Stimulated activated naive CD4-positive, alpha-beta T cell (primary cell): ENCODE measurements around the gene ANXA3.
"Not testable (repeated sequence)": the region's sequence is repeated elsewhere in the genome, so short reads cannot be mapped to it uniquely, and the experiment has no call there.

Experiments used
- DNase-seq, 6 experiments: peaks; one replicate each; lab custom pipeline; 2025; lab: John Stamatoyannopoulos, UW

The ANXA3 gene

DNA sequence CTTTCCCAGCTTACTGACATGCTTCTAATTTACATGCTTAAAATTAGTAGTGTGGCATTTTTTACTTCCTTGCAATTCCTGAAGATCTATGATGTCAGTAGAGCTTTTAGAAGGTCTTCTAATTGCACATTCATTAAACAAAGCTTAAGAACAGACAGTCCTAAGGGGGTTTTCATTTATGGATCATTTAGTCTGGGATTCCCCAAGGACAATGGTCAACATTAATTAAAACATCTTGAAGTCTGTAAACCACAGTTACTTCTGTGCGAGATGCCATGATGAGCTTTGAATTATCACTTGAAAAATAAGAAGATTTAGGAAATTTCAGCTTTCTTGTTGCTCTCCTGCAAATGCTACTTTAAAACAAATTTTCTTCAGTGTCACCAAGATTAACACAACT, 20.2 kb downstream of the ANXA3 start:
- no peak for DNase-seq

DNA sequence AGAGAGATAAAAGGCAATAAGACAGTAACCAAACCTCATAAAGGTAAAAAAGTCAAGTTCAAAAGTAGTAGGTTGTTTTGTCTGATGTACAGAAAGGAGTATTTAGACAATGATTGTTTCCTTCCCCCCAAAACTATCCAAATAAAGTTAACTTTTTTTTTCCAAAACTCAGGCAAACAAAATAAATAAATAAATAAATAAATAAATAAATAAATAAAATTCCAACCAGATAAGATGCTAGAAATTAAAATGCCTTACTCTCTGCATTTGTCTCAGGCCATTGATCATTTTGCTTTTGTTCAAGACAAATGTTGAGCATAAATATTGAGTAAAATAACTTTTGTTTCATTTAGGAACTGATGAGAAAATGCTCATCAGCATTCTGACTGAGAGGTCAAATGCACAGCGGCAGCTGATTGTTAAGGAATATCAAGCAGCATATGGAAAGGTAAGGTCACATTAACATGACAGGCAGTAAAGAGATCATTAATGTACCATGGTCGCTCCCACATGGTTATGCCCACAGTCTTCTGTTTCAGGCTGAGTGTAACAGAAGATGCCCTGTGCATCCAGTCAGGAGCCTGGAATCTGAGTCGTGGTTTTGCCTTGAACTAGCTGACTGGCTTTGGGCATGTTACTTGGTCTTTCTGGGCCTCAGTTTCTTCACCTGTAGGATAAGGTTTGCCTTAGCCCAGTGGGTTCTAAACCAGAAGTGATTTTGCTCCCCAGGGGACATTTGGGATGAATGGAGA, 27.3 kb downstream of the ANXA3 start:
- DNase-seq = no peak

DNA sequence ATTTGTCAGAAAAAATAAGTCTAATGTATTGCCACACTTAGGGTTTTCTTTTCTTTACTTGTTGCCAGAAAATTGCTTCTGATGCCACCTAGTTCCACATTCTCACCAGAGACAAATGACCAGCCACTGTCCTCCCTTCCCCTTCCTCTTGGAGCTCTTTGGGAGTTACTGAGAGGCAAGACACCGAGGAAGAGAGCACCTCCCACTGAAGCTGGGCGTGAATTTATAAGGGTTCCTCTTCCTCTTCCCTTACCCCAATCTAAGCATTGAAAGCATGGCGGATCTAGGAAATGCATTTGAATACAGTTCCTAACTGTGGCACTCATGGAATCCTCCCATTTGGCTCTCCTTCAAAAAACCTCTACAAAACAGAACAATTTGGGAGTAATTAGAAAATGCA, 30.0 kb downstream of the ANXA3 start:
- DNase-seq = no peak

DNA sequence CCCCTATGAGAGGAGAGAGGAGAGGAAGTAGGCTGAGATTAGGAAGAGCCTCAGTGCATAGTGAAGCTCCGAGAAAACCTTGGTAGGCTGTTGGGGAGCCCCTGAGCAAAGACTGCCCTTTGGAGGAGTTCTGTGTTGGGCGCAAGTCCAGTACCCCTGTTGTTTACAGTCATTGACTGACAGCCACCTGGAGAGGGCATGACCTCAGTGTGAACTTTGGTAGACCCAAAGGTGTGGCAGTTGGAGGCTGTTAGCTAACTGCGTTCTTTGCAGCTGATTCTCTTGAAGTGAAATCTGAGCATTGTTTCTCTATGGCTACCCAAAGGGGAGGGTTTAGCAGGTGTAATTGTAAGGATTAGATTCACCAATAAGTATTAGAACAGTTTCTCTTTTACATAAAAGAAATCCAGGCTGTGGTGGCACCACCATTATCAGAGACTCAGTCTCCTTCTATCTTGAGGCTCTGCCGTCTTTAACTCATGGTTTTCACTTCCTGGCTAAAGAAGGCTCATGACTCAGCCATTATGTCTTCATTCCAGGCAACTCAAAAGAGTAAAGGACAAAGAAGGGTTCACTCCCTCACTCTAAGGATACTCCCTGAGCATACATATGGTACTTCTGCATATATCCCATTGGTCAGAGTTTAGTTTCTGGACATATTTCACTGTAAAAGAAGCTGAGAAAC, 33.4 kb downstream of the ANXA3 start:
- DNase-seq = no peak

DNA sequence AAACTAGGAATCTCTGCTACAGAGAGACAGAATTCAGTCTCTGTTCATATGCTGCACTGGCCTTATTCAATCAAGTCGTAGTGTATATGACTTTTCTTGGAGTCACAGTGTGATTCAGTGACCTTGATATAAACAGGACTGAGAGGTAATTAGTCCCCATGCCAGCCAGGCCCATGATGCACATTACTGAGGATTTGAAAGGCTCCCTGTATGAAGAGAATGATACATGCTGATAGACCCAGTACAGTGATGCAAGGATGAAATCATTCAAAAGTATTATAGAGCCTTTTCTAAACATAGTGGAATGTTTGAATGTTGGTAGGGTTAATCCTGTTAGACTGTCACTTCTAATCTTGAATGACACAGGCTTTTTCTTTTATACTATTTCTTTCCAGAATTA, 34.1 kb downstream of the ANXA3 start:
- DNase-seq = no peak

DNA sequence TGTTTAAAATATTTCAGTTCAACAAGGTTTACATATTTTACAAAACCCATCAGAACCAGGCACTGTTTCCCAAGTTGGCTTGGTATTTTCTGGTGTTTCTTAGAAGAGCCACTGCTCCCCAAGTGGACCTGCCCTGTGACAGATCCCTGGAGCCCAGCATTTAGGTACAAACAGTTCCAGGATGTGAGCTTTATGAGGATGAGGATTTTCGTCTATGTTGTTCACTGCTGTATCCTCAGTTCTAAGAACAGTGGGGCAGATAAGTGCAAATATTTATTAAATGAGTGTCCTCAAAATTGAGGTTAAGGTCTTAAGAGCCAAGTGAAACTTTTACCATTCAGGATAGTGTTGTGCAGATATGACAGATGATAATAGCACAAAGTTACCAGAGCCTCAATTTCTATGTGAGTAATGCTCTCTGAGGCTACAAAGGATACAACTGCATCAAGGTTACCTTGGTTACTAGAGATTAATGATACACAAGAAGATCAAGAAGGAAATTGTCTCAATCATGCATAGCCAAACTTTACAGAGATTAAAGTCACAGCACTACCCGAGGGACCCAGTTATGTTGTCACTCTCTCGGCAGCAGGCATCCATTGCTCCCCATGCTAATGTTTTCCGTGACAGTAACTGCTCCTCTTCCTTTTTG, 37.5 kb downstream of the ANXA3 start:
- no peak for DNase-seq

- DNase-seq = no peak
Measured at GRCh38 chr4:78591404-78591803, 39.8 kb downstream of the ANXA3 start.

DNA sequence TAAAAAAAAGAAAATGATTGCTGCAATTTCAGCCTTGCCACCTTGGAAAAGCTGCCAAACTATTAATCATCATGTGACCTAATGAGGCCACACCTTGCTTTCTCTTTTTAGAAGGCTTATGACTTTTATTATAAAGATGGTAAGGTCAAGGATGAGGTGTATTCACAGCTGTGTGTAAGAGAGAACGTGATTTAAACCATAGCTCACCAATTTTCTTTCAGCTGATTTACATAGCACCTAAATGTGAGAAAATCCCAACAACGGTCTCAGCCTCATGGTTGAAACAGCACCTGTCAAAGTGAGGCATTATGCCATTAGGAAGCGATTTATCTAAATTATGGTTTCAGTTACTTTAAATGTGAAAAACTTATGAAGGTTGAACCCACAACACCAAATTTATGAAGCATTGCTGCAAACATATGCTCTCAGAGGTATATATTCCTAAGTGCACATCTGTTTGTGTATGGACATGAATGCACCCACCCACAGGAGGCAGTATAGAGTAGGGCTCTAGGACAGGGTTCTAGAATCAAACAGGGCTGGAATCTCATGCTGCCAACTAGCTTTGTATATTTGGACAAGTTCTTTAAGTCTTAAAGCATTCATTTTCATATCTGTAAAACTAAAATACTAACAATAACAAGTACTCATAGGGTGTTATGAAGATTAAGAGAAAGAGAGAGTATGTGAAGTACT, 40.7 kb downstream of the ANXA3 start:
- no peak for DNase-seq

DNA sequence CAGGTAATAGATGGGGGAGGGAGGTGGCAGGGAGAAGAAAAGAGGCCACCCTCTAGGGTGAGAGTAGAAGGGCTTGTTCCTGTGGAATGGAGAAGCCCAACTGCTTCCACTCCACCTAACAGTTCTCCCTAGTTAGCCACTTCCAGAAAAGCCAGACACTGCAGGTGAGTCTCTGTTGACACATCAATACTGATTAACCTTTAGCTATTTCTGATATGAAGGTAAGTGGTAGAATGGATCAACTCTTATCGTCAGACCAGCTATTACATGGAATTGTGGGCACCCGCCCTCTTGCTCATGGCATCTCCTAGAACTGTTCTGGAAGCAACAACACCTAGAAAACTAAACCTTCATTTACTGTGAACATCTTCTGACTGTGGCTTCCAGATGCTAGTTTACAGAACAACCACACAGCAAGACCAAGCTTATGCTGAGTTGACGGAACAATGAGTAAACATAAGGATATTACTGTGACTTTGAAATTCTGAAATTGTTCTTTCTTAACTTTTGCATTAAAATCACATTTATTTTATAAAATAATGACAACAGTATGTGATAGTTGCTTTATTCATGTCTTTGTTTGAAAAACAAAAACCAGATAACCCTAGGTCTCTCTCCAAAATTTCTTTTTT, 44.7 kb downstream of the ANXA3 start:
- DNase-seq = no peak

DNA sequence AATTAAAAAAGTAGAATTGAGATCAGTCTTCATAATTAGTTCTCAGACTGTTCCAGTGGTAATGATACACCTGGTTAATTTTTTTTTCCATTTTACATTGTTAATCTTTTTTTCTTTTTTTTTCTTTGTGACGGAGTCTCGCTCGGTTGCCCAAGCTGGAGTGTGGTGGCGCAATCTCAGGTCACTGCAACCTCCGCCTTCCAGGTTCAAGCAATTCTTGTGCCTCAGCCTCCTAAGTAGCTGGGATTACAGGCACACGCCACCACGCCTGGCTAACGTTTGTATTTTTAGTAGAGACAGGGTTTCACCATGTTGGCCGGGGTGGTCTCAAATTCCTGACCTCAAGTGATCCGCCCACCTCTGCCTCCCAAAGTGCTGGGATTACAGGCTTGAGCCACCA, 46.9 kb downstream of the ANXA3 start:
- not testable (repeated sequence) for DNase-seq

DNA sequence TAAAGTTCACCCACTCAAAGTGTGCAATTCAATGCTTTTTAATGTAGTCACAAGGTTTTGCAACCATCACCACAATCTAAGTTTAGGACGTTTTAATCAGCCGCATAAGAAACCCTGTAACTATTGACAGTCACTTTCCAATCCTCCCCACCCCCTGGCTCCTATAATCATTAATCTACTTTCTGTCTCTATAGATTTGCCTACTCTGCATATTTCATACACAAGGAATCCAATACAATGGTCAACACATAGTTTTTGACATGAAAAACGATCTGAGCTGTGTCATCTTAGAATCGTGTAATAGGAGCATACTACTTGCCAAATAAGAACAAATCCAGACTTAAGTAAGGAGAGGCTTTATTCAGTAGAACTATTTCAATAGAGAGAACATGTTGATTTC, 47.6 kb downstream of the ANXA3 start:
- no peak for DNase-seq

GRCh38 chr4:78599931-78600375, 48.4 kb downstream of the ANXA3 start:
- DNase-seq = no peak

DNA sequence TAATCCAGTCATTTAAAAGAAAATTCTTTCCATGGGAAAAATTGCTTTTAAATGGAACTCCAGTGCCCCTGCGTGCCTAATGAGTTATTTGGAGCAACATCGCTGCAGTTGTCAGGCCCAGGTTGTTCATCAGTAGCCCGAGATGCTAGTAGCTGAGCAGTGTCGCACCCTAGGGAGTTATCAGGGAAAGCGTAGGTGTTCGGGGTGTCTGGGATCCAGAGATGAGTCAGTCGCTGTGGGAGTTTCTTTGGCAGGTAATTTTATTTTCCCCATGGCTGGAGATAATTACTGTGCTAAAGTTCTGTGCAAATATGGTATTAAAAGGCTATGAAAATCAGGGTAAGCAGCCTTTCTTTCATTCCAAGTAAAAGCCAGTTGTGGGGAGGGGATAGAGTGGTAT, 49.4 kb downstream of the ANXA3 start:
- no peak for DNase-seq

DNA sequence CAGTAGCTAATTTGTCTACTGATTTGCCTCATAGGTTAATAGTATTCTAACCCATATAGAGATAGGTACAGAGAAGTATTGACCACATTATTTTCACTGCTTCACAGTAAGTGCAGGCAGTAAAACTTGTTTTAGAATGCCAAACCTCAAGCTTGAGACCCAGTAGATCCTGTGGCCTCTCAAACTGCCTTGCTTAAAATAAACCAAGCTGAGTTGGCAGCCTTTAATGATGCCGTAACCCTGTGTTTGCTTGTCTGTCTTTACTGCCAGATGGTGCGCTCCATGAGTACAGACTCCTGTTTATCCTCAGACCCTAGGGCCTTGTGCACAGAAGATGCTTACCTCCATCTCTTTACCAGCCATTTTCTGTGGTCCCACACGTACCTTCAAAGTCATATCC, 50.8 kb downstream of the ANXA3 start:
- no peak for DNase-seq

DNA sequence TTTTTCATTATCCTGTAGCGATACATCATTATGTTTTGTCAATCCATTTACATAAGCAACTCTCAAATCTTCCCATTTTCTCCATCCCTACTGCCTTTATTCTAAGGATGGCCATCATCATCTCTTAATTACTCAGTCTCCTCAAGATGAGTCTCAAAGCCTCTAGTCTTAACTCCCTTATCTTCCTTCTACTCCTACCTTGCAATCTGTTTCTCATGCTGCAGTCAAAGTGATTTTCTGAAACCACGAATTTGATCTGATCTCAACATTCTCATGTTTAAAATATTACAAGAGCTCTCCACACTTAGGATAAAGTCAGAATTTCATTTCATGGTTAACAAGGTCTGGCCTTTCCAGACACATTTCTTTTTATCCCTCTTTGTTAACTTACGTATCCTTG, 51.8 kb downstream of the ANXA3 start:
- DNase-seq = no peak

DNA sequence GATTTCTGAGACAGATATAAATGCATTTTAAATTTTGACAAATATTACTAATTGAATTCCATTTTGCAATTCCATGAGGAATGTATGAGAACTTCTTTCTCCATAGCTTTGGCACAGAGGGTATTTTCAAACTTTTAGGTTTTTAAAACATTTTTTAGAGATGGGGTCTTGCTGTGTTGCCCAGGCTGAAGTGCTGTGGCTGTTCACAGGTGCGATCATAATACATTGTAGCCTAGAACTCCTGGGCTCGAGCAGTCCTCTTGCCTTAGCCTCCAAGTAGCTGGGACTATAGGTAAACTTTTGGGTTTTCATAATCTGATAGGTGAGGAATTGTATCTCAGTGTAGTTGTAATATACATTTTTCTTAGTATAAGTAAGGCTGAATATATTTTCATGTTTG, 53.4 kb downstream of the ANXA3 start:
- DNase-seq = no peak

DNA sequence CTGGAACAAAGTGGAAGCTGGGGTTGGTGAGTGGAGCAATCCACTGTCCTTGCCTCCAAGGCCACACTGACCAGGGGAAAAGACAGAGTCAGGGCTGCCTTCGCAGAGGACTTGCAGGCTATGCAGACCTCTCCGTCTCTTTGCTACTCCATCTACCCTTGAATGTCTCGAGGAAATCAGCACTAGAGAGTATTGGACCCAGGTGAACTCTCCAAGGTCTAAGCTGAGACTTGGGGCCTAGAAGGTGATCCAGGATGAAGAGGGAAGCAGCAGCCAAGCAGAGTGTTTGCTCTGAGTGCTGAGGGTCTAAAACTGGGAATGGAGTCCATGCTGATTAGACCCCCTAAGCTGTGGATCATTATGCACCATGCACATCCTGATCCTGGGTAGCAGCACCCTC, 54.5 kb downstream of the ANXA3 start:
- DNase-seq = no peak

DNA sequence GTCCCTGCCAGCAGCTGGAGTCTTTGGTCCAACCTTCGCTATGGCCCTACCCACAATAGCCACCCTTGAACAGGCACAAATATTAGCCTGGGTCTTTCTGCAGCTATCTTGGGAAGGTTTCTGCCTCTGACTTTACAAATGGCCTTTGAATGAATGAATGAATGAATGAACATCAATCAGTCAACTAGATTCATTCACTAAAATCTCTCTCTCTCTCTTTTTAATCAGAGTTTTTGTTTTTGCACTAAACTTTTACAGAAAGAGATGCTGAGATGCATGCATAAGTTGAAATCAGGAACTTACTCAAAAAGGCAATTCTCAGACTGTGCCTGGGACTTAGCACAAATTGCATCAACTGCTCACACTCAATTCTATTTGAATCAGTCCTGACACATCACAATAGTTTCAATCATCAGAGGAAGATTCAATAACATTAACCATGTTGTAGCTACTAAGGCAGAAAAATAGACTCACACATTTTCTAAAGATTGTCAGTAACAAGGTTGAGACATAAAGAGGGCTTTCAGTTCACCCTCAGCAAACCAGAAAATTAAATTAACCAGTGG, 55.0 kb downstream of the ANXA3 start:
- no peak for DNase-seq

DNA sequence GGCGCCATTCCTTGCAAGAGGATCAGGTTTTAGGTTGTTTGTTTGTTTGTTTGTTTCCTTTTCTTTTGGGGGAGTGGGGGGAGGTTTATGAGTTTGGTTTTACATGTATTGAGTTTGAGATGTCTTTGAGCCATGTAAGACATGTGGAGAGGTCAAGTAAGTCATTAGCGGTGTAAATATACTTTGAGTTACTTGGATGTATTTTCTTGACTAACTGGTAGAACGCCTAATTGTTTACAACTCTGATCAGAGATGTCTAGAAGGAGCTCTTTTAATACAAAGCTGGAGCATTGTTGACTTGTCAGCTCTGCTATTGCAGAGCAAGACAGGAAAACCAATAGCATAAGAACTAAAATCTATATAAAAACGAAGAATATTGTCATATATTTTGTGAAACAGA, 57.1 kb downstream of the ANXA3 start:
- DNase-seq = no peak

GRCh38 chr4:78609580-78609979, 58.0 kb downstream of the ANXA3 start:
- DNase-seq = no peak

GRCh38 chr4:78610546-78611214, 59.1 kb downstream of the ANXA3 start:
- peak in 2 of 6 experiments; percentile 24 to 33 for DNase-seq
